HG03135 (cell line): ENCODE results near the gene PCSK4.

Source experiments
- ATAC-seq: cut with Tn5 transposase; IDR thresholded peaks from one replicate; pipeline ENCODE4 v1.9.1; 2021; ENCODE audit warnings: mild to moderate bottlenecking, moderate library complexity; ENCODE audit not compliant: unreplicated experiment

The PCSK4 gene

GRCh38 chr19:1472231-1473084 lies 17.7 kb downstream of the PCSK4 start:
- no peak for ATAC-seq

GRCh38 chr19:1471515-1472160 lies 18.5 kb downstream of the PCSK4 start:
- no peak for ATAC-seq

GRCh38 chr19:1471010-1471514 lies 19.1 kb downstream of the PCSK4 start:
- no peak for ATAC-seq

GRCh38 chr19:1470305-1471009 lies 19.7 kb downstream of the PCSK4 start:
- no peak for ATAC-seq

- ATAC-seq = no peak
Observed at GRCh38 chr19:1470055-1470304, 20.2 kb downstream of the PCSK4 start.

- no peak for ATAC-seq
Observed at GRCh38 chr19:1469255-1470054, 20.7 kb downstream of the PCSK4 start.

GRCh38 chr19:1468821-1469254 lies 21.3 kb downstream of the PCSK4 start:
- no peak for ATAC-seq

- ATAC-seq = no peak
Observed at GRCh38 chr19:1468274-1468820, 21.8 kb downstream of the PCSK4 start.

- ATAC-seq = no peak
Observed at GRCh38 chr19:1467490-1468273, 22.5 kb downstream of the PCSK4 start.

- no peak for ATAC-seq
Observed at GRCh38 chr19:1467215-1467489, 23.0 kb downstream of the PCSK4 start.

GRCh38 chr19:1466461-1467214 lies 23.5 kb downstream of the PCSK4 start:
- ATAC-seq = no peak

GRCh38 chr19:1466018-1466460 lies 24.1 kb downstream of the PCSK4 start:
- ATAC-seq = no peak

GRCh38 chr19:1465191-1466016 lies 24.7 kb downstream of the PCSK4 start:
- no peak for ATAC-seq

- no peak for ATAC-seq
Observed at GRCh38 chr19:1461862-1462261, 28.3 kb downstream of the PCSK4 start.

- ATAC-seq = no peak
Observed at GRCh38 chr19:1460033-1460995, 29.8 kb downstream of the PCSK4 start.

GRCh38 chr19:1459479-1459878 lies 30.7 kb downstream of the PCSK4 start:
- no peak for ATAC-seq

GRCh38 chr19:1457892-1458291 lies 32.3 kb downstream of the PCSK4 start:
- no peak for ATAC-seq
